NCI-H446 (cell line): ENCODE results near the gene NEUROG1.

Experiments
- DNase-seq, 2 experiments: peaks; one replicate each; lab custom pipeline; 2025; lab: John Stamatoyannopoulos, UW

Gene NEUROG1

GRCh38 chr5:135535820-135536801 is at the start of gene NEUROG1:
TSS of gene NEUROG1 (minus strand) at chr5:135535964. CDS start at chr5:135535690, 274 bp downstream.
- no peak for DNase-seq

GRCh38 chr5:135584918-135585317 is 49.2 kb upstream of the NEUROG1 start:
- DNase-seq, result no peak

GRCh38 chr5:135584276-135584675 is 48.5 kb upstream of the NEUROG1 start:
- no peak for DNase-seq

GRCh38 chr5:135582099-135582781 is 46.5 kb upstream of the NEUROG1 start:
- no peak for DNase-seq

- no peak for DNase-seq
These were observed 43.0 kb upstream of the NEUROG1 start, which contains the start of gene CXCL14 for GRCh38 chr5:135578685-135579341. TSS of gene CXCL14 (minus strand) at chr5:135578991. CDS start at chr5:135578778, 213 bp downstream.

- DNase-seq, result no peak
These were observed 42.5 kb upstream of the NEUROG1 start for GRCh38 chr5:135578305-135578684.

- DNase-seq, result no peak
These were observed 41.7 kb upstream of the NEUROG1 start for GRCh38 chr5:135577421-135577820.

GRCh38 chr5:135576075-135576599 is 40.4 kb upstream of the NEUROG1 start:
- DNase-seq, result no peak

- DNase-seq, result no peak
These were observed 38.7 kb upstream of the NEUROG1 start for GRCh38 chr5:135574493-135574892.

- no peak for DNase-seq
These were observed 36.1 kb upstream of the NEUROG1 start for GRCh38 chr5:135571902-135572301.

- no peak for DNase-seq
These were observed 35.4 kb upstream of the NEUROG1 start for GRCh38 chr5:135571066-135571609.

- no peak for DNase-seq
These were observed 34.6 kb upstream of the NEUROG1 start for GRCh38 chr5:135570453-135570764.

GRCh38 chr5:135569755-135570452 is 34.1 kb upstream of the NEUROG1 start:
- peak in 1 of 2 experiments; percentile 36 for DNase-seq

GRCh38 chr5:135568923-135569360 is 33.2 kb upstream of the NEUROG1 start:
- DNase-seq, result no peak

GRCh38 chr5:135568246-135568645 is 32.5 kb upstream of the NEUROG1 start:
- no peak for DNase-seq

- no peak for DNase-seq
These were observed 31.9 kb upstream of the NEUROG1 start for GRCh38 chr5:135567661-135568060.

GRCh38 chr5:135566422-135567400 is 30.9 kb upstream of the NEUROG1 start:
- no peak for DNase-seq

- DNase-seq, result peak in 1 of 2 experiments; percentile 64
These were observed 30.1 kb upstream of the NEUROG1 start for GRCh38 chr5:135565725-135566421.

GRCh38 chr5:135565266-135565665 is 29.5 kb upstream of the NEUROG1 start:
- no peak for DNase-seq
